Effector memory CD4-positive, alpha-beta T cell (primary cell): Measurements from ENCODE around the gene CFAP157.

Source experiments
- DNase-seq, 3 donors: peaks; one replicate each; pipeline ENCODE4 v3.0.0-alpha.2; 2020
- H3K27ac ChIP-seq: 2 replicates; pipeline ENCODE4 v1.7.0; 2013; ENCODE audit warnings: mild to moderate bottlenecking, low read length, moderate library complexity; ENCODE audit not compliant: insufficient read depth, poor library complexity, severe bottlenecking
- H3K27me3 ChIP-seq: replicated peaks from 2 replicates; pipeline ENCODE4 v1.7.0; 2013; ENCODE audit warnings: mild to moderate bottlenecking, low read length; ENCODE audit not compliant: insufficient read depth, control insufficient read depth, poor library complexity, severe bottlenecking
- H3K36me3 ChIP-seq: 2 replicates; pipeline ENCODE4 v1.7.0; 2013; ENCODE audit warnings: mild to moderate bottlenecking, low read length, moderate library complexity; ENCODE audit not compliant: control insufficient read depth, insufficient read depth
- H3K4me1 ChIP-seq: 2 replicates; pipeline ENCODE4 v1.7.0; 2013; ENCODE audit warnings: low read length, mild to moderate bottlenecking; ENCODE audit not compliant: control insufficient read depth, insufficient read depth, poor library complexity, severe bottlenecking
- H3K4me3 ChIP-seq: 2 replicates; pipeline ENCODE4 v1.7.0; 2013; ENCODE audit warnings: low read length, low read depth, mild to moderate bottlenecking; ENCODE audit not compliant: insufficient read depth, poor library complexity, severe bottlenecking
- H3K9me3 ChIP-seq: 2 replicates; pipeline ENCODE4 v1.7.0; 2013; ENCODE audit warnings: mild to moderate bottlenecking, low read length, moderate library complexity; ENCODE audit not compliant: control insufficient read depth

CFAP157 gene

DNA sequence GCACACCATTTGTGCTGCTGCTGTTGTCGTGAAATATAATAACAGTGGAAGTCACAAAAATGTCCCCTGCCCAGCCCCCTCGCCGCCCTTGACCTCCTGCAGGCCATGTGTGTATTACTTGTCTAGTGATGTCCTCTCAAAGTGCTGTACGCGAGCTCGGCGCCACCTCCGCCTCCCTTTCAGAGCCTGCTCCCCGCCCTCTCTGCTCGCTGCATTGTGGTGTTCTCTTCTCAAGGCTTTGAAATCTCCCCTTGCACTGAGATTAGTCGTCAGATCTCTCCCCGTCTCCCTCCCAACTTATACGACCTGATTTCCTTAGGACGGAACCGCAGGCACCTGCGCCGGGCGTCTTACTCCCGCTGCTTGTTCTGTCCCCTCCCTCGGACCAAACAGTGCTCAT, 14.7 kb upstream of the CFAP157 start:
- H3K4me1 ChIP-seq: no peaks in the 10 kb centered on the region
- H3K27me3 ChIP-seq: no peaks in the 10 kb centered on the region
- no peak overlapping the region for H3K4me3 ChIP-seq
- H3K27ac ChIP-seq: no peak overlapping the region
- H3K36me3 ChIP-seq: no peaks in the 10 kb centered on the region
- no peaks in the 10 kb centered on the region for H3K9me3 ChIP-seq
- no peak for DNase-seq

DNA sequence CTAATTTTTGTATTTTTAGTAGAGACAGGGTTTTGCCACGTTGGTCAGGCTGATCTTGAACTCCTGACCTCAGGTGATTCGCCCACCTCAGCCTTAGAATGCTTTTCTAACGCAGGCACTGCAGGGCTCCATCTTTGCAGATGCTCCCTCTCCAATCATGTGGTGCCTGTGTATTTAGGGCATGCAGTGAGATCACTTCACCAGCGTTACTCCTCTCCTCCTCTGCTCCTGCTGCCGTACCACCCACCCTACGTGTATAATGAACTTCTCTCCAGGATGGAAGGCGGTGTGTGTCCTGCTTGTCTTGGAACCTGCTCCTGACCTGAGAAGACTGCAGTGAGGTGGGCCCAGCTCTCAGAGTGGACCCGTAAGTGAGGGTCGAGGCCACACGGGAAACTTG, 13.6 kb upstream of the CFAP157 start:
- Histone ChIP-seq H3K27me3 (no peaks in the 10 kb centered on the region), H3K36me3 (no peaks in the 10 kb centered on the region), H3K9me3 (no peaks in the 10 kb centered on the region)

DNA sequence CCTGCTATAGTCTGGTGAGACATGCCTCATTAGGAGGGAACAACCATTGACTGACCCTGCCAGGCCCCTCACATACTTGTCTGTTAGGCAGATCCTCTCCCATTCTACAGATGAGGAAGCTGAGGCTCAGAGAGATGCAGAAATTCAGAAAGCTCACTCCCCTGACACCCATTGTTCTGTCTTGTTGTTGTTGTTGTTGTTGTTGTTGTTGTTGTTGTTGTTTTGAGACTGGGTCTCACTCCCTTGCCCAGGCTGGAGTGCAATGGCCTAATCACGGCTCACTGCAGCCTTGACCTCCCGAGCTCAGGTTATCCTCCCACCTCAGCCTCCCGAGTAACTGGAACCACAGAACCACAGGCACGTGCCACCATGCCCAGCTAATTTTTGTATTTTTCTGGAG, 13.1 kb upstream of the CFAP157 start:
- no peaks in the 10 kb centered on the region for H3K36me3 ChIP-seq
- H3K9me3 ChIP-seq: no peaks in the 10 kb centered on the region
- no peaks in the 10 kb centered on the region for H3K4me1 ChIP-seq
- H3K27me3 ChIP-seq: no peaks in the 10 kb centered on the region
- H3K27ac ChIP-seq: no peak overlapping the region
- DNase-seq: no peak
- no peak overlapping the region for H3K4me3 ChIP-seq

More for the DNA sequence above, 13.6 kb upstream of the CFAP157 start:
- no peak overlapping the region for H3K27ac ChIP-seq
- no peak for DNase-seq
- no peaks in the 10 kb centered on the region for H3K4me1 ChIP-seq
- H3K4me3 ChIP-seq: no peak overlapping the region

DNA sequence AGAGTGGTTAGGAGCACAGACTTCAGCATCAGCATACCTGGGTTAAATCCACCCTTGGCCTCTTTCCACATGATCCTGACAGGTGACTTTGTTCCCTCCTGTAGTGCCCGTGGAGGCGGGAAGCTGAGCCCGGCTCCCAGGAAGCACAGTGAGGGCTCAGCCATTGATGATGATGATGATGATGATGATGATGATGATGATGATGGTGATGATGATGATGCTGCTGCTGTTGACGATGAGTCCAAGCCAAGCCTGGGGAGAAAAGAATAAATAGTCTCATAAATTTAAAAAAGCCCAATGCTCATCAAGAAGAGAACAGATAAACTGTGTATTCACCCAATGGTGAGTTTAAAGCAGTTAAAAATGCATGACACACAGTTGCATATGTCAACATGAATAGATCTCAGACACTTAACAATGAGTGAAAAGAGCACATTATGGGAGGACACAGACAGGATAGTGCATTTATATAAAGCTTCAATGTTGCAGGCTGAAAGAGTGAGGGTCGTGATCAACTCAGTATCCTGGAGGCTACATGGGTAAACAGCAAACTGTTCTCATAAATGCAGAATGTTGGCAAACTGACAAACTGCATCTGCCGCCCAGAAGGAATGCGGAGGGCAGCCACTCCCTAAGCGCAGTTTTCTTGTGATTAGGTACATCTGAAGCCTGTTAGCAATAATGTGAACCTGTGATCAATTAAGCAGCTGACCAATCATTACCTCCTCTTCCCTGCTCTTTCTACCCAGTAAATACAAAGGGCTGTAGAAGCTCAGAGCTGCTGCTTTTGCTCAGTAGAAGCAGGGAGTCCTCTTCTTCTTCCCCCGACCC, 11.7 kb upstream of the CFAP157 start:
- no peak overlapping the region for H3K4me3 ChIP-seq
- no peaks in the 10 kb centered on the region for H3K36me3 ChIP-seq
- H3K9me3 ChIP-seq: no peaks in the 10 kb centered on the region
- DNase-seq: no peak
- H3K4me1 ChIP-seq: peaks cover 6% of the 10 kb centered on the region
- H3K27me3 ChIP-seq: no peaks in the 10 kb centered on the region
- no peak overlapping the region for H3K27ac ChIP-seq

DNA sequence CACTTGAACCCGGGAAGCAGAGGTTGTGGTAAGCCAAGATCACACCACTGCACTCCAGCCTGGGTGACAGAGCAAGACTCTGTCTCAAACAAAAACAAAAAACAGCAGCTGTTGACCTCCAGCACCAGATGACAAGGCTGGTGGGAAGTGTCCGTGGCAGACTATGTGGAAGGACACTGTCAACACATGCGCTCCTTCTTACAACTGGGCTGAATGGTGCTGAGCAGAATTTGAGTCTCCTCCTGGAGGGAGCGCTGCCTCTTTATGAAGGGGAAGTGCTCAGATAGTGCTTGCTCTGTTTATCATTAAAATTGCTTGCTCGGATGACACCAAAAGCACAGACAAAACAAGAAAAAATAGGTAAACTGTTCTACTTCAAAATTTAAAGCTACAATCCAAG, 9.2 kb upstream of the CFAP157 start:
- Histone ChIP-seq H3K36me3 (no peaks in the 10 kb centered on the region), H3K27me3 (no peaks in the 10 kb centered on the region), H3K4me3 (no peak overlapping the region), H3K27ac (no peak overlapping the region), H3K9me3 (no peaks in the 10 kb centered on the region), H3K4me1 (peaks cover 6% of the 10 kb centered on the region)
- no peak for DNase-seq

DNA sequence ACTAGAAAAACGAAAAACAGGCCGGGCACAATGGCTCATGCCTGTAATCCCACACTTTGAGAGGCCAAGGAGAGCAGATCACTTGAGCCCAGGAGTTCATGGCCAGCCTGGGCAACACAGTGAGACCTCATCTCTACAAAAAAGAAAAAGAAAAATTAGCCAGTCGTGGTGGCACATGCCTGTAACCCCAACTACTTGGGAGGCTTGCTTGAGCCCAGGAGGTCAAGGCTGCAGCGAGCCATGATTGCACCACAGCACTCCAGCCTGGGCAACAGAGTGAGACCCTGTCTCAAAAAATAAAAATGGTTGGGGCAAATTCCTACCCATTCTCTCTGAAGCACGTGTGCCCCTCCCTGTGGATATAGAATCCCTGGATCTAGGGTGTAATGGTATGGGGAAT, 8.4 kb upstream of the CFAP157 start:
- Histone ChIP-seq H3K4me1 (peaks cover 6% of the 10 kb centered on the region), H3K4me3 (no peak overlapping the region), H3K27me3 (no peaks in the 10 kb centered on the region), H3K36me3 (no peaks in the 10 kb centered on the region), H3K9me3 (no peaks in the 10 kb centered on the region), H3K27ac (no peak overlapping the region)
- no peak for DNase-seq

DNA sequence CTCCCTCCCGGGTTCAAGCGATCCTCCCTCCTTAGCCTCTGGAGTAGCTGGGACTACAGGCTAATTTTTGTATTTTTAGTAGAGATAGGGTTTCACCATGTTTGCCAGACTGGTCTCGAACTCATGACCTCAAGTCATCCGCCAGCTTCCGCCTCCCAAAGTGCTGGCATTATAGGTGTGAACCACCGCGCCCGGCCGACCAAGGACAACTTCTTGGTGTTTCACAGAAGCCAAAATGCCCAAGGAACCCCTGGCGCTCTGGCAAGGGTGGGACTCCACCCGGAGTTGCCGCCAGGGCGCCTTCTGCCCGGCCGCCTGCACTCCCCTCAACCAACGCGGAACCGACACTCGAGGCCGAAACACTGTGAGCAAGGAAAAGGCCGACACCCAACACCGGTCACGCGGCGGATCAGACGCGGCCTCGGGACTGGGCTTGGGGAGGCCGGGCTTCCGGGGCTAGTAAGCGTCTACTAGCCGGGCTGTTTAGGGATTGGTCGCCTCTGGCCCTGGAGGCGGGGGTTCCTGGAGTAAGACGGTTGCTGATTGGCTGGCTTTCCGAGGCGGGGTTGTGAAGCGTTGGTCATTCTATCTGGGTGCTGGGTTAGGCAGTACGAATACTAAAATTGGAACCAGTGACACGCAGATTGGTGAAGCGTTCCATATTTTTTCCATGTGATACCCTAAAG, 7.7 kb upstream of the CFAP157 start:
- H3K27me3 ChIP-seq: no peaks in the 10 kb centered on the region
- H3K4me3 ChIP-seq: peak overlapping the region; percentile 59
- DNase-seq: peak; percentile 70 to 80 (median 74)
- H3K9me3 ChIP-seq: no peaks in the 10 kb centered on the region
- H3K36me3 ChIP-seq: no peaks in the 10 kb centered on the region
- no peak overlapping the region for H3K27ac ChIP-seq
- H3K4me1 ChIP-seq: peaks cover 6% of the 10 kb centered on the region

DNA sequence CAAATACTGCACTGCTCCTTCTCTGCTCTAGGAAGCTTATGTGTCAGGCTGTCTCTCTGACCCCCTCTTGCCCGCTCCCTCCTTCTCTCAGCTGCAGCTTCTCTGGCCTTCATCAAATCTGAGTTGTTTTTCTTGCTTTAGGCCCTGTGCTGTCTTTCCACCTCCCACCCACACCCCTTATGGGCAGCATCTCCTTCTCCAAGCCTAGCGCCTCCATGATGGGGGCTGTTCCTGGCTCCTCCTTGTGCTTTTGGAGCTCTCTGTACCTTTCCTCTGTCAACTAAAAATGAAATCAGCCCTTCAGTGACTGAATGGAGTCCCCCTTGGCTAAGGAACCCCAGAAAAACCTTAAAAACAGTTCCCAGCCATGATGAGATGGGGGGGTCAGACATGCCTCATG, 6.6 kb upstream of the CFAP157 start:
- H3K27ac ChIP-seq: no peak overlapping the region
- no peak overlapping the region for H3K4me3 ChIP-seq
- H3K27me3 ChIP-seq: no peaks in the 10 kb centered on the region
- no peak for DNase-seq
- no peaks in the 10 kb centered on the region for H3K9me3 ChIP-seq
- H3K36me3 ChIP-seq: no peaks in the 10 kb centered on the region
- H3K4me1 ChIP-seq: peaks cover 6% of the 10 kb centered on the region

DNA sequence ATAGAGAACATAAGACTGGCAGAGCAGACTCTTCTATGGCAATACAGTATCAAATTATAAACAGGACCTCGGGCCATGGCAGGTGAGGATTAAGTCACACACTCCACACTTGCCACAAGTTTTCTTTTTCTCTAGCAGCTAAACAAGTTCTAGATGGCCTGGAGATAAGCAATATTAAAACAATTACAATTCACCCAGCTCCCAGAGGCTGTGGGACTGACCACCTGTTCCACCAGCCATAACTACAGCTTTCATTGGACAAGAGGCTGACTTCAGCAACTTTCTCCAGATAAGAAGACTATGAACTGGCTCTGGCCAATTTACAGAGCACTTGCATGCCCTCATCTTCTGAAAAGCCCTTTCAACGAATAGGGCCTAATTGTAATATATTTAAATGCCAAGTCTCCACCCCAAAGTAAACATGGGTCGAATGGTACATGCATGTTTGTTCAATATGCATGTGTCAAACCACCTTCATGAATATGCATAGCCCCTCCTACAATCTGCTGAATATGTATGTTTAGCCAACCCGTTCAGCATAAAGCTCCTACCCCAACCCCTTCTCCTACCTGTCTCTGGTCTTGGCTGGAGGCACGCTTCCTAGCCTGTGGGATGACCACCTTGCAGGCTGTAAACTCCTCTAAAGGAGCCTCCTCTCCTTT, 6.1 kb upstream of the CFAP157 start:
- H3K27me3 ChIP-seq: no peaks in the 10 kb centered on the region
- H3K36me3 ChIP-seq: no peaks in the 10 kb centered on the region
- peaks cover 6% of the 10 kb centered on the region for H3K4me1 ChIP-seq
- DNase-seq: no peak
- no peak overlapping the region for H3K4me3 ChIP-seq
- no peak overlapping the region for H3K27ac ChIP-seq
- H3K9me3 ChIP-seq: no peaks in the 10 kb centered on the region
